T47D (cell line): ENCODE measurements around the gene EIF5AL1.
"Not testable (repeated sequence)": the region's sequence is repeated elsewhere in the genome, so short reads cannot be mapped to it uniquely, and the experiment has no call there.

Source experiments
- DNase-seq, 2 experiments: peaks; one replicate each; pipeline versions ENCODE4 v3.0.0 to v3.0.0-alpha.2; 2011 to 2012; ENCODE audit warnings: low read depth in 1 of 2, low spot score in 1 of 2
- JUND ChIP-seq: IDR thresholded peaks from 2 replicates; pipeline ENCODE4 v1.6.1; 2012; ENCODE audit warnings: low read depth
- in situ Hi-C: cut with HindIII; loops from 2 replicates; pipeline ENCODE4 v1.10.0; 2016; ENCODE audit warnings: low sequenced_read_pairs, low pct_unique_long_range_greater_than_20kb

The EIF5AL1 gene

DNA sequence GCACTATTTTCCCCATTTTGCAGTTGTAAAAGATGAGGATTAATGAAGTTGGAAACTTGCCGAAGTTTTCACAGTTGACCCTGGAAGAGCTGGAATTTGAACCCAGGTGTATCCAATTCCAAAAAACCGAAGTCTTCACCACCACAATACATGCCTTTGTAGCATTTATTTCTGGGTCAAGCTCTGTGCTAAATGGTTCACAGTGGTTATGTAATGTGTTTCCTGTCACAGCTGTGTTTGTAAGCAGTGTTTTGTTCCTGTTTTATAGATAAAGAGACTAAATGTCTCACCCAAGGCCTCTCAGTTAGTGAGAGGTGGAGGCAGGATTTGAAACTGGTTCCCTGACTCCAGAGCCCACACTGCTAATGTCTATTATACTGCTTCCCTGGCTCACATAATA is 30.3 kb downstream of the EIF5AL1 start:
- no peak for TF ChIP-seq JUND
- in situ Hi-C loops = no loop called here

DNA sequence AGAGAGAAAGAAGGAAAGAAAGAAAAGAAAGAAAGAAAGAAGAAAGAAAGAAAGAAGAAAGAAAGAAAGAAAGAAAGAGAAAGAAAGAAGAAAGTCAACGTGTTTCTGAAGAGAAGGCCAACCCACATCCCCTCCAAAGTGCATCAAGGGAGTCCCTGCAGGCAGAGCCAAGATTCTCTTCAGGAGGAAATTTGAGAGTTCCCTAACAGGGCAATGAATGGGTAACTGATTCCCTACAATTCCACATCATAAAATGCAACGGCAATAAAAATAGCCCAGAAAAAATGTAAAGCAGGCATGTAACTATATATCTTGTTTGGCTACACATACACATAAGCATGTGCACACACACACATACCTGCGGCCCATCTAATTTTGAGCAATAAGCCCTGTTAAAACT is 32.1 kb downstream of the EIF5AL1 start:
- in situ Hi-C loops, DNase-seq: not testable (repeated sequence)

More for the DNA sequence above, 30.3 kb downstream of the EIF5AL1 start:
- no peak for DNase-seq

DNA sequence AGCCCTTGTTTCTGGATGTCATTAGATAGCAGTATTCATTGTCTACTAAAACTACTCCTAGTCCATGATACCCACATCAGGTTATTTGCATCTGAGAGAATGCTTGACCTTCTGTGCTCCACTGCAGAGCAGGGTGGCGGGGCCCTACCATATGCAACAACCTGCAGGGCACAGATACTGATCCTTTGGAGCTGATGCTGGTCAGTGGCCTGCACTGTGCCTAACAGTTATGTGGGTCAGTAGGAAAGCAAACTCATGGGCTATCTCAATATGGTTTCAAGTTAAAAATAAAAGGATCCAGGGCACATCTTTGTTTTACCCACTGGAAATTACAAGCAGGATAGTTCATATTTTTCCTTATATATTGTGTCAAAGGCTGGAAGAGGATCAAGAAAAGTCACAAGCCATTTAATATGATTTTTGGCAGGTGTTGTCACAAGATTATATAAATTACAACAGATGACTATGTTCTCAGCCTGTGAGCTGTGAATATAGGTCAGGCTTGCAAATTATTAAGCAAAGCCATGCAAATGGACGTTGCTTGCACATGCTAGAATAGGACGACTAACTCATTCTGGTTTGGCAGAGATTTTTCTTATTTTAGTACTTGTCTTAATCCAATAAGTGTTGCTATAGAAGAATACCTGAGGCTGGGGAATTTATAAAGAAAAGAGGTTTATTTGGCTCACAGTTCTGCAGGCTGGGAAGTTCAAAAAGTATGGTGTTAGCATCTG is 32.8 kb downstream of the EIF5AL1 start:
- in situ Hi-C loops = not testable (repeated sequence)

DNA sequence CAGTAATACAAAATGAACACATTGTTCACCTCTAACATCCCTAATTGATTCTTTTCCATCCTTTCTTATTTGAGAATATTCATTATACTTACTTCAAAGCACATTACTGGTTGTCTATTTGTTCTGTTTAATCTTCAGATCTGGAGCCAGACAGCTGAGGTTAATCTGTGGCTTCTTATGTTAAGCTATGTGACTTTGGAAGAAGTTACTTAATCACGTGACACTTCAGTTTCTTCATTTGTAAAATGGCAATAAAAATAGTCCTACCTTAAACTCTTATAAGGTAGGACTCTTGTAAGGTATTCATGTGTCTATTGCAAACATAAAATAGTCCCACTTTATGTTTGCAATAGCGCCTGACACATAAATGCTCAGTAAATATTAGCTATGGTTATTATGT is 34.8 kb downstream of the EIF5AL1 start:
- DNase-seq = peak in 1 of 2 experiments; percentile 7
- in situ Hi-C loops = not testable (repeated sequence)

More for the DNA sequence above, 32.8 kb downstream of the EIF5AL1 start:
- DNase-seq = not testable (repeated sequence)

DNA sequence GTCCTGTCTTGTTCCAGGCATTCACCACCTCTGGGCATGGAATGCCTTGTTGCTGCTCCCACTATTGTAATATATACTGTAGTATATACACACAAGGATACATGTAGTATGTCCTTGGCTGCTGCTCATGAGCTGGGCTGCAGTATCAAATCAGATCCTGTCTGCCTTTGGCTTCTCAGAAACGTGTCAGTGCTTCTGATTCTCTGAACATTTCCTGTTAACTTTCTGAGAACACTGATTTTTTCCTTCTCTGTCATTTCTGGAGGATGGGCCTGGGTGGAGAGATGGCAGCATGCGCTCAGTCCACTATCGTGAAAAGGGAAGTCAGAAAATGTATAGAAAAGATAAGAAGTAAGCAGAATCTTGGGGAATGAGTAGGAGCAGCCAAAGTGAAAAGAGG is 35.6 kb downstream of the EIF5AL1 start:
- no peak for TF ChIP-seq JUND
- no peak for DNase-seq
- in situ Hi-C loops = no loop called here

DNA sequence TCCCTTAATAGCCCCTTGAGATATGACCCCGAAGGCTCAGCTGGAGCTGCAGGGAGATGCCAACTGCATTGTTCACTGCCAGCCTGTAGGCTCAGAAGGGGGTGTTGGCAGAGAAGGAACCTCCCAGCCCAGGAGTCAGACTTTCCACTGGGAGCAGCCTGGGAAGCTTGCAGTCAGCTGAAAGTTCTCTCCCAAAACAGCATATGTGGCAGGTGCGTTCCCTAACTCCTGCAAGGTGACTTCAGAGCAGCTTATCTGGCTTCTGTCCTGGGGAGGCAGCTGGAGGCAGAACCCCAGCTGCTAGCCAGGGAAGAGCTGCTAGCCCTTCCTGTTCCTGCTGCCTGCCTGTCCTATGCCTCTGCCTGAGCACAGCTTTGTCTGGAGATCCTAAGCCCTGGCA is 39.8 kb downstream of the EIF5AL1 start:
- in situ Hi-C loops = no loop called here
- no peak for TF ChIP-seq JUND
- DNase-seq = no peak

DNA sequence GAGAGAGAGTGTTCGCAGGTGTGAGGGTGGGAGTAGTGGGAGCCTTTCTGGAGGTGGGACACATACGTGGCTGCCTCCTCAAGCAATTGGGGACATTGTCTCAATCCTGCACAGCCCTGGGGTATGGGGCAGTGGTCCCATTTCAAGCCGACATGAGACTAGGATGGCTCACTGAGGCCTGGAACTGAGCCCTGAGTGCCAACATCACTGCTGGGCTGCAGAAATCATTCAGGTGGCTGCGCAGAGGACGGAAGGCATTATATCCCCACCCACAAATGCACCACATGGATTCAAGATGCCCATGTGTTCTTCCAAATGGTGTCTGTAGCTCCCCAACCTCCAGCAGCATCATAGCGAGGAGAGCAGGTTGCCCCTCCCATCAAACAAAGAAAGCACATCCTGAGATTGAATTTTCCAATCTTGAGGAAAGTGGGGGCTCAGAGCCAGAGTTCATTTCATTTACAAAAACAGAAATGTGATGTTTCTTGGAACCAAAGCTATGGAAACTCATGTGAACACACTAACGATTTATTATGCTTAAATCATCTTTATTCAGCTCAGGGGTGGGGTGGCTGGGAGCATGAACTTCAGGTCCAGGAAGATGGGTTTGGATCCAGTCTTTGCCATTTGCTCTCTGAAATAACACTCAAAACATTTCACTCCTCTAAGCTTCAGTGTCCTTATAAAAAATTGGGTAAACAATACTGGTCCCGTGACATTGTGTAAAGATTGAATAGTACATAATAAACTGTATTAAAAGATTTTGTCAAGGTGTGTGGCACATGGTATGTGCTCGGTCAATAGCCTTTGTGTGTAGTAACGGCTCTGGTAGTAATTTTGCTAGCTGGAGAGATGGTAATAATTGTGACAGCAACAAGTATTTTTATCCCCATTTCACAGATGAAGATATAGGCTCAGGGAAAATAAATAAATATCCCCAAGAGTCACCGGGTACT is 43.3 kb downstream of the EIF5AL1 start:
- peak in 1 of 2 experiments; percentile 17 for DNase-seq
- in situ Hi-C loops = no loop called here
- TF ChIP-seq JUND = no peak

DNA sequence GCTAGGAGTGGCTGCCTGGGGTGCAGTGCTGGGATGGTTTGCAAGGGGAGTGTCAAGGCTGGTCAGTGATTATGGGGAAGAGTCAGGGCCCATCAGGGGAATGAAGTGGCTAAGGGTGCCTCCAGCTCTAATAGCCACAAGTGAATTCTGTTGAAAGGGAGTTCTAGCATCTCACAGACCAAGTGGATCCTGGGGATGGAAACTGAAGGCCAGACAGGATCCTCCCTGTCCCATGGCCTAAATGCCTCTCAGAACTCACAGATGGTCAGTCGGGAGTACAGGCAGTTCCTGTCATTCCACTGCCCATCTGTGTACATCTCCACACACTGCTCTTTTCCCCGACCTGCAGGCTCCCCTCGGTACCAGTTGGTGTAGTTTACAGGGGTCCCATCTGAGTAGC is 44.6 kb downstream of the EIF5AL1 start:
- in situ Hi-C loops, DNase-seq: not testable (repeated sequence)

DNA sequence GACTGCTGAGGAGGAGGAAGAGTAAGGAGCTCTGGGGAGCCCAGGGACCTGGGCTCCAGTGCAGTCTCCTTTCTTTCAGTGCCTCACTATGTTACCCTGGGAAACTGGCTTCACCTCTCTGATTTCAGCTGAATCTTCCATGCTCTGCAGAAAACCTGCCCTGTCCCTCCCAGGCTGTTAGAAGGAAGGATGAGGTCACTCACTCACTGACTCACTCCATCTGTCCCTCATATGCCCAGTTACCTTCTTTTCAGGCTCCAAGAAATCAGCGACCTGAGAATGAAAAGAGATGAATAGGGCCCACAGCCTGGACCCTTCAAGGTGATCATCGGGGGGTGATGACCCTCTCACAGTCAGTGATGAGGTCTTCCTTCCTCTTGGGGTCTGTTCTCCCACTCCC is 47.4 kb downstream of the EIF5AL1 start:
- DNase-seq = peak in 1 of 2 experiments; percentile 10
- in situ Hi-C loops = no loop called here
- TF ChIP-seq JUND = no peak

DNA sequence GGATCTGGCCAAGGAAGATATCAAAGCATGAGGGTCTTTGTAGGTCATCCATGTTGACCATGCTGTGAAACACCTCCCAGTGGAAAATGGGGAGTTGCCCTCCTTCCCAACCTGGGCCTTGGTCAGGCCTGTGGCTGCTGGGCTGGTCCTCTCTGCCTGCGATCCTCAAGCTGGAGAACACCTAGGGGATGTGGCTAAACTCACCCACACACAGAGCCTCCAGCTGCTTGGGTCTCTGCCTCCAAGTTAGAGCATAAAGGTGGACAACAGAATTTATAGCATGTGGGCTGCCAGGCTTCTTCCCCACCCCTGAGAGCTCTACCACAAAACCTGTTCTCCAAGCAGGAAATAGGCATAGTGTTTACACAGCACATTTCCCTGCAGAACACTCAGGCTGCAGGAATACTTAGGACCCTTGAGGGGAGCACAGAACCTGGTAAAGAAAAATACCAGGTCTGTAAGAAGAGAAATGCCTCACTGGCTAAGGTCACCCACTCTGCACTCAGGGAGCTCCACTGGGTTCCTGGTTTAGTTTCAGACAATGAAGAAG is 47.9 kb downstream of the EIF5AL1 start, which contains the start of gene SFTPA2:
TSS of gene SFTPA2 (minus strand) at position 248 of the 550 bp plus-strand sequence. CDS start 924 bp downstream, outside the sequence.
- in situ Hi-C loops = no loop called here
- TF ChIP-seq JUND = no peak
- DNase-seq = peak; percentile 38 to 55

DNA sequence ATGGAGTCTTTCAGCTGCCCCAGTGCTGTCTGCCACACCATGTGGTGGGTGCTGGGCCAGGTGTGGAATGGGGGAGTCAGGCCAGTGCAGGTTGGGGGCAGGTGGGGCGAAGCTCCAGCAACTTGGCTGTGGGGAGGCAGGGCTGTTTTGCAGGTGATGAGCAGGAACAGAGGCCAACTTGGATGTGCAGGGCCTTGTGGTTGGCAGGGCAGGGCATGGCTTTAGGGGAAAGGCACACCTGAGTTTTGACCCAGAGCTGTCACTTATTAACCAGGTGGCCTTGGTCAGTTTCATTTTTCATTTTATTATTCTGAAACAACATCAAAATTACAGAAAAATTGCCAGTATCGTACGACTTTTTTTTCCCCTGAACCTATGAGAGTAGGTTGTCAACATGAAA is 48.9 kb downstream of the EIF5AL1 start:
- no peak for DNase-seq
- in situ Hi-C loops = no loop called here
- no peak for TF ChIP-seq JUND

DNA sequence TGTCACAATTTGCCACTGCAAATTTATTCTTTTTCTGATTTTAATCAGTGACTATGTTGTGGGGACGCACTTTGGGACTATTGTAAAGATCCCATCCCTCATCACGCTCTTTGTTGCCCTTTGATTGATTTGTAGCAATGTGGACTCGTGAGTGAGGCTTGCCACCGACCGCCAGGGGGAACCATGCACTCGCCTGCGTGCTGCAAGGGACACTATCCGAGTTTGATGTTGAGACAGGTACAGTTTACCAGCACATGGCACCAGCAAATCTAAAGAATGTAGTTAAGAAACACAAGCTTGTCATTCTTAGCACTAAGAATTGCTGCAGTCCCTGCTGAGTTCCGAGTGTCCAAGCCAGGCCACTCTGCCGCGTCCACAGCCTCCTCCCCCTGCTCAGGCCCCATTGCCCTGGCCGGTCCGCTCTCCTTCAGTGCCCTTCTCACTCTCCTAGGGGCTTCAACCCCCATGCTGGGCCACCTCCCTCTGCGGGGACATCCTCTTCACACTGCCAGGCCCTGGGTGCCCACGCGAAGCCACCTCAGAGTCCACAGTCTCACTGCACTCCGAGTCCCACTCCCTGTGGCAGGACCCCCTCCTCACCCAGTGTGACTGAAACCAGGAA is 49.9 kb downstream of the EIF5AL1 start:
- peak; percentile 69 to 86 for DNase-seq
- no peak for TF ChIP-seq JUND
- in situ Hi-C loops = no loop called here
